ENCODE data around the gene PABPN1L. TPM values are rescaled to one million over a fixed set of nuclear protein-coding genes. Genes with fewer than 3 reads are reported as not detected.

Gene PABPN1L
- total and polyA plus RNA-seq, 2 of the 13 experiments (the other 11 are each of a cell fraction or from before 2014, with no cell fraction given): not detected

- peak; percentile 98 for TF ChIP-seq YY1 (IDR thresholded peaks at IDR 0.05; ENCODE audit: insufficient read depth, insufficient replicate concordance, low read depth, low read length)
- peak; percentile 17; the same call in 1 of the 2 replicates for TF ChIP-seq SOX5 (CRISPR knock-in tag; IDR thresholded peaks at IDR 0.05; ENCODE audit: borderline replicate concordance)
- 0 out of 2 replicates have a peak, but pooled peaks have one; percentile 58 for TF ChIP-seq PRMT3 (CRISPR knock-in tag; IDR thresholded peaks at IDR 0.05; ENCODE audit: borderline replicate concordance, low read depth)
- TF ChIP-seq MEF2D (CRISPR knock-in tag; IDR thresholded peaks at IDR 0.05): peak; percentile 14; the same call in 1 of the 2 replicates
- peak; percentile 71; the same call in 1 of the 2 replicates for TF ChIP-seq ZNF446 (CRISPR knock-in tag; IDR thresholded peaks at IDR 0.05)
- no peak for TF ChIP-seq MAFF (IDR thresholded peaks at IDR 0.05; ENCODE audit: low read depth, low read length)
- TF ChIP-seq ZFP90 (CRISPR knock-in tag; IDR thresholded peaks at IDR 0.05; ENCODE audit: borderline replicate concordance): peak; percentile 34
- TF ChIP-seq, protein P1, sequence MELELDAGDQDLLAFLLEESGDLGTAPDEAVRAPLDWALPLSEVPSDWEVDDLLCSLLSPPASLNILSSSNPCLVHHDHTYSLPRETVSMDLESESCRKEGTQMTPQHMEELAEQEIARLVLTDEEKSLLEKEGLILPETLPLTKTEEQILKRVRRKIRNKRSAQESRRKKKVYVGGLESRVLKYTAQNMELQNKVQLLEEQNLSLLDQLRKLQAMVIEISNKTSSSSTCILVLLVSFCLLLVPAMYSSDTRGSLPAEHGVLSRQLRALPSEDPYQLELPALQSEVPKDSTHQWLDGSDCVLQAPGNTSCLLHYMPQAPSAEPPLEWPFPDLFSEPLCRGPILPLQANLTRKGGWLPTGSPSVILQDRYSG (CRISPR knock-in tag; IDR thresholded peaks at IDR 0.05): no peak
- TF ChIP-seq RFXAP (CRISPR knock-in tag; IDR thresholded peaks at IDR 0.05; ENCODE audit: borderline replicate concordance): peak; percentile 84; the same call in 1 of the 2 replicates
- TF ChIP-seq ZMYM2 (CRISPR knock-in tag; IDR thresholded peaks at IDR 0.05): no peak; the same call in 1 of the 2 replicates
- TF ChIP-seq, protein P2, sequence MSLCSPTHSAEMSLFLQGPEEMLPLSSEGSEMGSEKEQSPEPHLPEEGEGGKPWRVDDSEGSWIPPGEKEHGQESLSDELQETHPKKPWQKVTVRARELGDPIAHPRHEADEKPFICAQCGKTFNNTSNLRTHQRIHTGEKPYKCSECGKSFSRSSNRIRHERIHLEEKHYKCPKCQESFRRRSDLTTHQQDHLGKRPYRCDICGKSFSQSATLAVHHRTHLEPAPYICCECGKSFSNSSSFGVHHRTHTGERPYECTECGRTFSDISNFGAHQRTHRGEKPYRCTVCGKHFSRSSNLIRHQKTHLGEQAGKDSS (CRISPR knock-in tag; IDR thresholded peaks at IDR 0.05; ENCODE audit: borderline replicate concordance, low read depth): peak; percentile 68
- TF ChIP-seq, protein P3, sequence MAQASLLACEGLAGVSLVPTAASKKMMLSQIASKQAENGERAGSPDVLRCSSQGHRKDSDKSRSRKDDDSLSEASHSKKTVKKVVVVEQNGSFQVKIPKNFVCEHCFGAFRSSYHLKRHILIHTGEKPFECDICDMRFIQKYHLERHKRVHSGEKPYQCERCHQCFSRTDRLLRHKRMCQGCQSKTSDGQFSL (CRISPR knock-in tag; IDR thresholded peaks at IDR 0.05): 0 out of 2 replicates have a peak, but pooled peaks have one; percentile 27
- 0 out of 2 replicates have a peak, but pooled peaks have one; percentile 75 for TF ChIP-seq MAF1 (CRISPR knock-in tag; IDR thresholded peaks at IDR 0.05; ENCODE audit: borderline replicate concordance)
- no peak for TF ChIP-seq CERS6 (CRISPR knock-in tag; IDR thresholded peaks at IDR 0.05)
- 0 out of 2 replicates have a peak, but pooled peaks have one; percentile 22 for TF ChIP-seq ZSCAN12 (CRISPR knock-in tag; IDR thresholded peaks at IDR 0.05)
- TF ChIP-seq NFE2 (CRISPR knock-in tag; IDR thresholded peaks at IDR 0.05): no peak
- TF ChIP-seq IRF9 (CRISPR knock-in tag; IDR thresholded peaks at IDR 0.05; ENCODE audit: borderline replicate concordance): peak; percentile 85; the same call in 1 of the 2 replicates
- TF ChIP-seq ZSCAN31 (CRISPR knock-in tag; IDR thresholded peaks at IDR 0.05; ENCODE audit: low read depth): 0 out of 2 replicates have a peak, but pooled peaks have one; percentile 59
- no peak for TF ChIP-seq ZNF878 (CRISPR knock-in tag; IDR thresholded peaks at IDR 0.05)
- no peak for TF ChIP-seq ARNT (IDR thresholded peaks at IDR 0.05)
- peak; percentile 36; the same call in 1 of the 2 replicates for TF ChIP-seq ZNF614 (CRISPR knock-in tag; IDR thresholded peaks at IDR 0.05; ENCODE audit: borderline replicate concordance)
- peak; percentile 58; the same call in 1 of the 2 replicates for TF ChIP-seq TSC22D2 (CRISPR knock-in tag; IDR thresholded peaks at IDR 0.05; ENCODE audit: borderline replicate concordance)
- TF ChIP-seq FOXJ3 (CRISPR knock-in tag; IDR thresholded peaks at IDR 0.05; ENCODE audit: borderline replicate concordance): 0 out of 2 replicates have a peak, but pooled peaks have one; percentile 38
- peak; percentile 47; the same call in 1 of the 2 replicates for TF ChIP-seq HCFC1 (IDR thresholded peaks at IDR 0.05; ENCODE audit: low read depth, low read length)
- no peak for TF ChIP-seq ZNF496 (CRISPR knock-in tag; IDR thresholded peaks at IDR 0.05; ENCODE audit: insufficient replicate concordance)
Observed at GRCh38 chr16:88856828-88857727, 9.4 kb downstream of the PABPN1L start, which contains the start of the genes GALNS and TRAPPC2L (continued).

All from HepG2 (cell line).